Body of pancreas (tissue), 4 donors: Measurements from ENCODE around the gene FBLN2.

Experiments used
- CTCF ChIP-seq, 7 experiments: fragments of 450-650 bp in 4 of 7; fragments of 200-600 bp in 3 of 7; sonication (generic) in 3 of 7; IDR thresholded peaks; one replicate each; pipeline ENCODE4 v1.5.1; 2016 to 2019; ENCODE audit warnings: antibody characterized with exemption in 7 of 7
- POLR2A ChIP-seq, 3 donors: fragments of 450-650 bp; IDR thresholded peaks; one replicate each; pipeline ENCODE4 v1.6.1; 2016; ENCODE audit warnings: antibody characterized with exemption in 3 of 3, mild to moderate bottlenecking in 2 of 3

GRCh38 chr3:13577181-13578121 is 28.5 kb downstream of the FBLN2 start:
- no peak for TF ChIP-seq CTCF (IDR thresholded peaks at IDR 0.05)
- no peak for TF ChIP-seq POLR2A (IDR thresholded peaks at IDR 0.05)
